Keratinocyte (primary cell): ENCODE data around the gene C1orf53.

Experiments used
- CTCF ChIP-seq, 3 experiments: IDR thresholded peaks in 1 of 3; conservative IDR thresholded peaks in 1 of 3; optimal IDR thresholded peaks in 1 of 3; 2 replicates in 2 of 3; 3 replicates in 1 of 3; pipeline versions ENCODE3 to v1.5.1; 2011; ENCODE audit warnings: low read length in 3 of 3, mild to moderate bottlenecking in 3 of 3, moderate library complexity in 2 of 3, control low read depth in 1 of 3, inconsistent platforms in 1 of 3; ENCODE audit not compliant: insufficient read depth in 2 of 3; ENCODE audit errors: extremely low read depth in 1 of 3
- EZH2 ChIP-seq: IDR thresholded peaks from one replicate; pipeline ENCODE4 v1.6.1; 2012; ENCODE audit warnings: inconsistent platforms, mild to moderate bottlenecking, low read length, moderate library complexity

DNA sequence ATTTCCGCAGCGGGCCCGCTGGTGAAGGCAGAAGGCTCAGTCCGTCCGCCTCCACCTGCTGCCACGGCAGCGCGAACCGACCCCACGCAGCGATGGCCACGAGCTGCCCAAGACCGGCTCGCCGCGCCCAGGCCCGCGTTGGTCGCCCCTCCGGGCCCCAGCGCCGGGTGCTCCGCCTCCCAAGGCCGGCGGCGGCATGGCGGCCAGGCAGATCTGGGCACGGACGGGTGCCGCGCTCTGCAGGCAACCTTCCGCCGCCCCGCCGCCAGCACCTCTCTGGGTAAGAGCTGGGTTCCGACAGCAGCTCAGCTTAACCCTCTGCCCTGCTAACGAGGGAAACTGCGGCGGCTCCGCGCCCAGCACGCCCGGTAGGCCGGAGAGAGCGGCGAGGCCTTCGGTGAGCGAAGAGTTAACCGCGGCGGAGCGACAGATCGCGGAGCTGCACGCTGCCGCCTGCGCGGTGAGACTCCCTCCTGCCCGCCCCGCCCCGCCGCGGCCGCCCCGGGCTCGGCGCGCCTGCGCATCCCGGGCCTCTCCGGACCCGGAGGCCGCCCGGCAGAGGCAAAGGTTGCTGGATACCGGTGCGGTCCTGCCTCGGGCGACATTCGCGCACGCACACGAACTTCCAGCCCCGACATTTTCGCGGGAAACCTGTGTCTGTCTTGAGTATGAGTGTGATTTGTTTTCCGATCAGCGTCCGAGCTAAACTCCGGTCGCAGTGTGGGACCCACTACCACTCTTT, at the start of gene C1orf53:
- TF ChIP-seq CTCF (optimal IDR thresholded peaks at IDR 0.05 in 1 of 3, IDR thresholded peaks at IDR 0.05 in 1 of 3, conservative IDR thresholded peaks at IDR 0.05 in 1 of 3; ENCODE audit: extremely low read depth in 1 of 3, insufficient read depth in 2 of 3, low read length in 3 of 3) (no peak), EZH2 (no peak)
